Left kidney (tissue), 2 donors: ENCODE results near the gene SIGLEC8. TPM values are rescaled to one million over a fixed set of nuclear protein-coding genes. Genes with fewer than 3 reads are reported as not detected.

Experiments
- DNase-seq: peaks from one replicate; pipeline ENCODE4 v3.0.0-alpha.2; 2013
- polyA plus RNA-seq: library from polyadenylated mRNA; unstranded; fragments of 120-200 nt; gene quantifications from one replicate; pipeline ENCODE4 v1.2.1, GENCODE V29; 2013; ENCODE audit not compliant: insufficient read length

Gene SIGLEC8
- polyA plus RNA-seq, 1 donor: 0.07 TPM

DNA sequence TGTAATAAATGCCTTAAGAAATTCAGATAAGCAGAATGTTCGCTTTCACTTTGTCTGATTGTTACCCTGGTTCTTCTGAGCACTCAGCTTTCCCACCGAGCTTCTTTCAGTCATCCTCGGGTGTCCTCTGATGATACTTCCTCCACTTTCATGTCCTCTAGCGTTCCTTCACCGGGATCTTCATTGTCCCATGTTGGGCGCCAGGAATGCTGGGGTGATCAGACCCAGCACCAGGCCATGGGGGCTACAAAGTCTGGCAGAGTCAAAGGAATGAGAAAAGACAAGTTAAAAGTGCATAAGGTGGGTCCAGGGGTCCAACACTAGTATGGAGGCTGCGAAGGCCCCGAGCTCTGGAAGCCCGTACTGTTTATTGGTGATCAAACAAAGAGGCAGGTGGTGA lies 56.1 kb downstream of the SIGLEC8 start:
- no peak for DNase-seq

Other genes starting within 250 kb of the SIGLEC8 start
- gene CD33, start 233.4 kb downstream of the SIGLEC8 start, polyA plus RNA-seq: 3.0 TPM
- not detected for gene SIGLECL1, start 207.4 kb downstream of the SIGLEC8 start, polyA plus RNA-seq
- 3.0 TPM for gene IGLON5, start 146.8 kb downstream of the SIGLEC8 start, polyA plus RNA-seq
- gene VSIG10L, start 116.3 kb downstream of the SIGLEC8 start, polyA plus RNA-seq: 4.6 TPM
- 120 TPM for gene ETFB, start 92.1 kb downstream of the SIGLEC8 start, polyA plus RNA-seq
- 1.0 TPM for gene CLDND2, start 89.5 kb downstream of the SIGLEC8 start, polyA plus RNA-seq
- gene NKG7, start 85.8 kb downstream of the SIGLEC8 start, polyA plus RNA-seq: 1.3 TPM
- 0.18 TPM for gene LIM2, start 70.5 kb downstream of the SIGLEC8 start, polyA plus RNA-seq
- gene C19orf84, start 67.9 kb downstream of the SIGLEC8 start, polyA plus RNA-seq: 0.32 TPM
- gene SIGLEC10, start 40.8 kb downstream of the SIGLEC8 start, polyA plus RNA-seq: 1.6 TPM
- gene CEACAM18, start 20.1 kb upstream of the SIGLEC8 start, polyA plus RNA-seq: not detected
- 0.10 TPM for gene SIGLEC12, start 43.3 kb upstream of the SIGLEC8 start, polyA plus RNA-seq
- not detected for gene SIGLEC6, start 73.2 kb upstream of the SIGLEC8 start, polyA plus RNA-seq
- gene ZNF175, start 112.8 kb upstream of the SIGLEC8 start, polyA plus RNA-seq: 22.3 TPM
- not detected for gene SIGLEC5, start 171.9 kb upstream of the SIGLEC8 start, polyA plus RNA-seq
- 0.47 TPM for gene SIGLEC14, start 188.4 kb upstream of the SIGLEC8 start, polyA plus RNA-seq
- gene SPACA6, start 234.9 kb upstream of the SIGLEC8 start, polyA plus RNA-seq: 21.0 TPM